ENCODE measurements around the gene STAC3.

STAC3 gene

GRCh38 chr12:57200497-57200896, 50.5 kb downstream of the STAC3 start:
- Histone ChIP-seq H3K9ac (ENCODE audit: low read length) (no peak overlapping the region), H4K20me1 (ENCODE audit: low read depth, low read length) (no peaks in the 10 kb centered on the region), H3F3A (ENCODE audit: insufficient read depth) (no peaks in the 10 kb centered on the region), H3K9me3 (ENCODE audit: insufficient read depth, low read length) (no peaks in the 10 kb centered on the region), H2AFZ (ENCODE audit: low read depth, low read length, severe bottlenecking) (no peak overlapping the region), H3K4me3 (ENCODE audit: insufficient read depth, low read length, poor library complexity, severe bottlenecking) (no peak overlapping the region), H3K79me2 (ENCODE audit: insufficient read depth, low read length) (no peaks in the 10 kb centered on the region), H3K27ac (ENCODE audit: low read depth, low read length) (no peak overlapping the region), H3K4me2 (ENCODE audit: low read depth, low read length, poor library complexity, severe bottlenecking) (no peak overlapping the region), H3K27me3 (ENCODE audit: low read length) (no peaks in the 10 kb centered on the region), H3K36me3 (ENCODE audit: low read length) (no peaks in the 10 kb centered on the region), H3K9me2 (replicated peaks; ENCODE audit: insufficient read depth, low read length) (no peaks in the 10 kb centered on the region)
- no peak for TF ChIP-seq EZH2phosphoT487 (conservative IDR thresholded peaks at IDR 0.05; ENCODE audit: low read length)
- TF ChIP-seq CTCF (IDR thresholded peaks at IDR 0.05; ENCODE audit: insufficient read depth, low read length, poor library complexity, severe bottlenecking): no peak

- Histone ChIP-seq H3K9me2 (replicated peaks; ENCODE audit: insufficient read depth, low read length) (no peaks in the 10 kb centered on the region), H2AFZ (ENCODE audit: low read depth, low read length, severe bottlenecking) (no peak overlapping the region), H3K9me3 (ENCODE audit: insufficient read depth, low read length) (no peaks in the 10 kb centered on the region), H4K20me1 (ENCODE audit: low read depth, low read length) (no peaks in the 10 kb centered on the region), H3K9ac (ENCODE audit: low read length) (no peak overlapping the region), H3K36me3 (ENCODE audit: low read length) (no peaks in the 10 kb centered on the region), H3K27ac (ENCODE audit: low read depth, low read length) (no peak overlapping the region), H3F3A (ENCODE audit: insufficient read depth) (no peaks in the 10 kb centered on the region), H3K79me2 (ENCODE audit: insufficient read depth, low read length) (no peaks in the 10 kb centered on the region), H3K27me3 (ENCODE audit: low read length) (no peaks in the 10 kb centered on the region), H3K4me2 (ENCODE audit: low read depth, low read length, poor library complexity, severe bottlenecking) (no peak overlapping the region), H3K4me3 (ENCODE audit: insufficient read depth, low read length, poor library complexity, severe bottlenecking) (no peak overlapping the region)
- TF ChIP-seq EZH2phosphoT487 (conservative IDR thresholded peaks at IDR 0.05; ENCODE audit: low read length): no peak
- TF ChIP-seq CTCF (IDR thresholded peaks at IDR 0.05; ENCODE audit: insufficient read depth, low read length, poor library complexity, severe bottlenecking): no peak
These were observed 51.8 kb downstream of the STAC3 start for GRCh38 chr12:57199191-57199590.

DNA sequence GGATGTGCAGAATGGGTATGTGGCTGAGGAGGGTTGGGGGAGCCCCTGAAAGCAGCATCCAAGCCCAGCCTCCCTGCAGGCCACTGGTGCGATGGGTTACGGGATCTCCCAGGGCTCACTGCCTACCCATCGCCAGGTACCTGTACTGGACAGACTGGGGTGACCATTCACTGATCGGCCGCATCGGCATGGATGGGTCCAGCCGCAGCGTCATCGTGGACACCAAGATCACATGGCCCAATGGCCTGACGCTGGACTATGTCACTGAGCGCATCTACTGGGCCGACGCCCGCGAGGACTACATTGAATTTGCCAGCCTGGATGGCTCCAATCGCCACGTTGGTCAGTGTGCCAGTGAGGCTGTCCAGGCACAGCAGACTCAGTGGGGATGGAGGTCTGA, 52.7 kb downstream of the STAC3 start:
- Histone ChIP-seq H2AFZ (ENCODE audit: low read depth, low read length, severe bottlenecking) (no peak overlapping the region), H3K9ac (ENCODE audit: low read length) (no peak overlapping the region), H3K4me3 (ENCODE audit: insufficient read depth, low read length, poor library complexity, severe bottlenecking) (no peak overlapping the region), H3K9me2 (replicated peaks; ENCODE audit: insufficient read depth, low read length) (no peaks in the 10 kb centered on the region), H3K79me2 (ENCODE audit: insufficient read depth, low read length) (no peaks in the 10 kb centered on the region), H4K20me1 (ENCODE audit: low read depth, low read length) (no peaks in the 10 kb centered on the region), H3K9me3 (ENCODE audit: insufficient read depth, low read length) (no peaks in the 10 kb centered on the region), H3K27ac (ENCODE audit: low read depth, low read length) (no peak overlapping the region), H3F3A (ENCODE audit: insufficient read depth) (no peaks in the 10 kb centered on the region), H3K27me3 (ENCODE audit: low read length) (no peaks in the 10 kb centered on the region), H3K36me3 (ENCODE audit: low read length) (no peaks in the 10 kb centered on the region), H3K4me2 (ENCODE audit: low read depth, low read length, poor library complexity, severe bottlenecking) (no peak overlapping the region)
- TF ChIP-seq EZH2phosphoT487 (conservative IDR thresholded peaks at IDR 0.05; ENCODE audit: low read length) (no peak), CTCF (IDR thresholded peaks at IDR 0.05; ENCODE audit: insufficient read depth, low read length, poor library complexity, severe bottlenecking) (no peak)

Measured in SU-DHL-6 (cell line).